Kidney (tissue), 14 donors: ENCODE results near the gene CORO2B. TPM values are rescaled to one million over a fixed set of nuclear protein-coding genes. Genes with fewer than 3 reads are reported as not detected.

Experiments used
- DNase-seq, 5 donors: peaks; one replicate each; pipeline ENCODE4 v3.0.0-alpha.2; 2013 to 2020
- FAIRE-seq: peaks from 2 replicates; lab custom pipeline; 2012; peaks lifted over from hg19 to GRCh38; lab: Jason Lieb, UNC
- H3K27ac ChIP-seq, 2 donors: one replicate each; pipeline ENCODE4 v1.7.0; 2013; ENCODE audit warnings: low read depth in 2 of 2, low read length in 2 of 2, inconsistent platforms in 1 of 2
- H3K27me3 ChIP-seq: one replicate; pipeline ENCODE4 v1.7.1; 2013; ENCODE audit warnings: low read length, inconsistent platforms; ENCODE audit not compliant: control insufficient read depth, insufficient read depth
- H3K36me3 ChIP-seq, 3 donors: one replicate each; pipeline versions ENCODE4 v1.7.0 to v1.7.1; 2013; ENCODE audit warnings: low read length in 3 of 3, control low read depth in 1 of 3, inconsistent platforms in 1 of 3; ENCODE audit not compliant: insufficient read depth in 3 of 3, control insufficient read depth in 2 of 3
- H3K4me1 ChIP-seq, 3 donors: one replicate each; pipeline versions ENCODE4 v1.7.0 to v1.7.1; 2013; ENCODE audit warnings: low read length in 3 of 3, inconsistent platforms in 1 of 3, low read depth in 1 of 3; ENCODE audit not compliant: control insufficient read depth in 2 of 3, insufficient read depth in 2 of 3
- H3K4me3 ChIP-seq, 3 donors: one replicate each; pipeline versions ENCODE4 v1.7.0 to v1.8.1; 2013; ENCODE audit warnings: low read length in 3 of 3, control low read depth in 1 of 3, inconsistent platforms in 1 of 3
- H3K9ac ChIP-seq, 3 donors: one replicate each; pipeline versions ENCODE4 v1.7.0 to v1.7.1; 2013; ENCODE audit warnings: low read length in 3 of 3, control low read depth in 1 of 3, inconsistent platforms in 1 of 3
- H3K9me3 ChIP-seq, 3 donors: one replicate each; pipeline versions ENCODE4 v1.7.0 to v1.7.1; 2013; ENCODE audit warnings: low read length in 3 of 3, control low read depth in 1 of 3, inconsistent platforms in 1 of 3; ENCODE audit not compliant: control insufficient read depth in 2 of 3, insufficient read depth in 1 of 3
- CTCF ChIP-seq: IDR thresholded peaks from 3 replicates; pipeline ENCODE4 v1.5.1; 2012; ENCODE audit warnings: mild to moderate bottlenecking, moderate library complexity, borderline replicate concordance; ENCODE audit not compliant: insufficient read depth; ENCODE audit errors: extremely low read depth
- intact Hi-C: fragments of 100-400 bp; cut with DNase I; formaldehyde crosslinking; loops from one replicate; pipeline ENCODE4 v1.11.1; 2022
- polyA plus RNA-seq: library from polyadenylated mRNA; stranded (reverse); fragments of 350-450 nt; fragmentation: Illumina TruSeq; extraction: RNeasy Lipid Tissue Mini Kit (QIAGEN cat#74804); gene quantifications from one replicate; pipeline ENCODE4 v1.2.3, GENCODE V29; 2014; ENCODE audit warnings: low read depth, low replicate concordance; ENCODE audit not compliant: insufficient read depth
- total RNA-seq: library from RNA; stranded (reverse); fragmentation: NEBNext Ultra II Directional; extraction: Animal tissue kit (Norgen Biotek cat#: 25700); gene quantifications from one replicate; pipeline ENCODE4 v1.2.1, GENCODE V29; 2021
- donor health status: control.
- donor health status: control.
- donor health status: control.
- donor health status: control.
- donor health status: control.
- donor health status: DM: yes; HTN: yes; CAD: no.
- donor health status: Normal renal cell carcinoma (clear cell type).

The CORO2B gene
- total and polyA plus RNA-seq, 2 donors from 2014 or later: 7.9 to 9.0 TPM

DNA sequence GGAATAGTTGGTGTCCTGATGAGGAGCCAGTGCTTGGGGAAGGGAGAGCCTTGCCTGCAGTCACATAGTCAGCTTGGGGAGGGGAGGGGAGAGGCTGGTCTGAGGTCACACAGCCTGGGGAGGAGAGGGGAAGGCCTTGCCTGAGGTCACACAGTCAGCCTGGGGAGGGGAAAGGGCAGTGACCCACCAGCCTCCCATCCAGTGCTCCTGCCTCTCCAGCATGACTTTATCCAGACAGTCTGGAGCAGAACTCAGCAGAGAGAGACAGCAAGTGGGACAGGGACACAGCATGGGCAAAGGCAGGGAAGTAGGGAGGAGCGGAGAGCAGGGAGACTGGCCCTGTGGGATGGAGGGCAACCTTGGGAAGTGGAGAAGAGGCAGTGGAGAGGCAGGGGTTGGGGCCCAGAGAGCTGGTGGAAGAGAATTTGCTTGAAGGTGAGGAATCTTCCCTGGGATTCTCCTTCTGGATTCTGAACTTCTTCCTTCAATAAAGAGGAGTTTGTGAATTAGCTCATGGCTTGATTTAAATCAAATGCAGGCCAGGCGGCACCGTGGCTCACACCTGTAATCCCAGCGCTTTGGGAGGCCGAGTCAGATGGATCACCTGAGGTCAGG is 64.5 kb downstream of the CORO2B start:
- Histone ChIP-seq H3K36me3 (no peaks in the 10 kb centered on the region), H3K4me3 (no peak overlapping the region), H3K27ac (no peak overlapping the region), H3K9me3 (no peaks in the 10 kb centered on the region), H3K4me1 (peaks cover 0 to 6% (median 0%) of the 10 kb centered on the region in 3 donors), H3K27me3 (no peaks in the 10 kb centered on the region), H3K9ac (no peak overlapping the region)
- no peak for FAIRE-seq
- intact Hi-C loops: no loop called here
- no peak for TF ChIP-seq CTCF
- peak in 1 of 5 donors; percentile 37 for DNase-seq

DNA sequence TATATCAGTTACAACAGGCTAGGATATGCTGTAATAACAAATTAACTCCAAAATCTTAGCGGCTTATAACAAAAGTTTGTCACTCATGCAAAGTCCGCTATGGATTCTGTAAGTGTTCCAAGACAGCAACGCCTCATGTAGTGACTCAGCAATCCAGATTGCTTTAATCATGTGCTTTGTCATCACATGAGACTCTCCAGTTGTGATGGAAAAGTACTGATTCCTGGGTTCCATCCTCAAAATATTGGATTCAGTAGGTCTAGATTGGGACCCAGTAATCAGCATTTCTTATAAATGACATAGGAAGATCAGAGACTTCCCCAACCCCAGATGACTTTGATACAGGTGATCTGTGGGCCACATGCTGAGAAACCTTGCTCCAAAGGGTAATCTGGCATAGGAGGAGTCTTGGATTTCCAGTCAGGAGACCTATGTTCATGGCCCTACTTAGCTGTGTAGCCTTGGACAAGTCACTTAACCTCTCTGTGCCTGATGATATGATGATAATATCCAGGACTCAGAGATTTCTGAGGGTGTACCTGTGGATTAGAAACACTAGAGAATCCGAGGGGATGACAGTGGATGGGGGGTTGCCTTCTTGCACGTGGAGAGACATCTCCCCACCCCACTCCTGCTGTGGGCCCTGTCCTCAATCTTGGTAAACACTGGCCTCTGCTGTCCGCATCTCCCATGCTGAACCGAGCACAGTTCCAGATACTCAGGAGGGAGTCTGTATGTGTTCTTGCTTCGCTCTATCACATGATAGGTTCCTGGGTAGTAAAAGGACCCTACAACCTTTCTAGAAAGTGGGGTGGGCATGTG is 65.5 kb downstream of the CORO2B start:
- no peak for TF ChIP-seq CTCF
- peak in 1 of 5 donors; percentile 0 for DNase-seq
- intact Hi-C loops: no loop called here
- H3K4me1 ChIP-seq: peaks cover 0 to 6% (median 0%) of the 10 kb centered on the region in 3 donors
- no peaks in the 10 kb centered on the region for H3K36me3 ChIP-seq
- no peaks in the 10 kb centered on the region for H3K9me3 ChIP-seq
- H3K4me3 ChIP-seq: no peak overlapping the region
- H3K9ac ChIP-seq: no peak overlapping the region
- H3K27ac ChIP-seq: no peak overlapping the region
- no peak for FAIRE-seq
- H3K27me3 ChIP-seq: no peaks in the 10 kb centered on the region

- intact Hi-C loops: no loop called here
- no peak for FAIRE-seq
Measured at GRCh38 chr15:68644996-68645395, 66.2 kb downstream of the CORO2B start.

More at GRCh38 chr15:68644996-68645395, 66.2 kb downstream of the CORO2B start:
- H3K27me3 ChIP-seq: no peaks in the 10 kb centered on the region
- peaks cover 0 to 6% (median 0%) of the 10 kb centered on the region in 3 donors for H3K4me1 ChIP-seq
- no peak for TF ChIP-seq CTCF
- no peaks in the 10 kb centered on the region for H3K9me3 ChIP-seq
- H3K27ac ChIP-seq: no peak overlapping the region
- peak in 1 of 5 donors; percentile 19 for DNase-seq
- H3K4me3 ChIP-seq: no peak overlapping the region
- H3K36me3 ChIP-seq: no peaks in the 10 kb centered on the region
- no peak overlapping the region for H3K9ac ChIP-seq
